Bronchial epithelial cell (primary cell): Measurements from ENCODE around the gene PGA5. TPM values are rescaled to one million over a fixed set of nuclear protein-coding genes. Genes with fewer than 3 reads are reported as not detected.

ENCODE experiments used
- DNase-seq: peaks from one replicate; pipeline ENCODE4 v3.0.0-alpha.2; 2010; ENCODE audit warnings: low read depth
- FAIRE-seq: peaks from 2 replicates; lab custom pipeline; 2011; peaks lifted over from hg19 to GRCh38; lab: Jason Lieb, UNC
- H3K27me3 ChIP-seq: 2 replicates; pipeline ENCODE4 v1.5.1; 2011; ENCODE audit warnings: low read length; ENCODE audit not compliant: control insufficient read depth, insufficient read depth
- H3K36me3 ChIP-seq: 2 replicates; pipeline ENCODE4 v1.5.1; 2011; ENCODE audit warnings: low read length; ENCODE audit not compliant: control insufficient read depth, insufficient read depth
- H3K4me3 ChIP-seq: 2 replicates; pipeline ENCODE4 v1.5.1; 2011; ENCODE audit warnings: mild to moderate bottlenecking, low read depth, low read length, control low read depth
- total RNA-seq: library from RNA; depleted of rRNA; stranded (reverse); fragments of >200 nt; gene quantifications from 2 replicates; pipeline ENCODE4 v1.2.1, GENCODE V29; 2014
- TF ChIP-seq, protein P1 (sequence below): IDR thresholded peaks from 2 replicates; pipeline ENCODE4 v1.5.1; 2011; ENCODE audit warnings: mild to moderate bottlenecking, moderate library complexity, low read length, control low read depth, inconsistent platforms; ENCODE audit not compliant: insufficient read depth, severe bottlenecking

PGA5 gene
- total RNA-seq, 1 donor from 2014 or later = not detected

GRCh38 chr11:61298663-61299244, 57.8 kb downstream of the PGA5 start:
- FAIRE-seq = no peak
- TF ChIP-seq, protein P1, sequence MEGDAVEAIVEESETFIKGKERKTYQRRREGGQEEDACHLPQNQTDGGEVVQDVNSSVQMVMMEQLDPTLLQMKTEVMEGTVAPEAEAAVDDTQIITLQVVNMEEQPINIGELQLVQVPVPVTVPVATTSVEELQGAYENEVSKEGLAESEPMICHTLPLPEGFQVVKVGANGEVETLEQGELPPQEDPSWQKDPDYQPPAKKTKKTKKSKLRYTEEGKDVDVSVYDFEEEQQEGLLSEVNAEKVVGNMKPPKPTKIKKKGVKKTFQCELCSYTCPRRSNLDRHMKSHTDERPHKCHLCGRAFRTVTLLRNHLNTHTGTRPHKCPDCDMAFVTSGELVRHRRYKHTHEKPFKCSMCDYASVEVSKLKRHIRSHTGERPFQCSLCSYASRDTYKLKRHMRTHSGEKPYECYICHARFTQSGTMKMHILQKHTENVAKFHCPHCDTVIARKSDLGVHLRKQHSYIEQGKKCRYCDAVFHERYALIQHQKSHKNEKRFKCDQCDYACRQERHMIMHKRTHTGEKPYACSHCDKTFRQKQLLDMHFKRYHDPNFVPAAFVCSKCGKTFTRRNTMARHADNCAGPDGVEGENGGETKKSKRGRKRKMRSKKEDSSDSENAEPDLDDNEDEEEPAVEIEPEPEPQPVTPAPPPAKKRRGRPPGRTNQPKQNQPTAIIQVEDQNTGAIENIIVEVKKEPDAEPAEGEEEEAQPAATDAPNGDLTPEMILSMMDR = no peak

More at GRCh38 chr11:61298663-61299244, 57.8 kb downstream of the PGA5 start:
- Histone ChIP-seq H3K27me3 (no peaks in the 10 kb centered on the region), H3K4me3 (no peak overlapping the region), H3K36me3 (peaks cover 17% of the 10 kb centered on the region)
- no peak for DNase-seq

Other genes with a start within 250 kb of the PGA5 start
- not detected in 2 replicates for gene CD5, start 138.7 kb upstream of the PGA5 start, total RNA-seq
- 8.7 and 11.3 TPM in 2 replicates for gene VPS37C, start 79.7 kb upstream of the PGA5 start, total RNA-seq
- gene PGA3, start 37.7 kb upstream of the PGA5 start, total RNA-seq = not detected in 2 replicates
- not detected in 2 replicates for gene PGA4, start 18.8 kb upstream of the PGA5 start, total RNA-seq
- gene VWCE, start 54.1 kb downstream of the PGA5 start, total RNA-seq = 0.26 TPM in 2 replicates
- gene DDB1, start 91.9 kb downstream of the PGA5 start, total RNA-seq = 154 and 228 TPM in 2 replicates
- gene TKFC, start 92.1 kb downstream of the PGA5 start, total RNA-seq = 22.3 and 22.9 TPM in 2 replicates
- gene CYB561A3, start 120.7 kb downstream of the PGA5 start, total RNA-seq = 30.8 and 36.1 TPM in 2 replicates
- gene TMEM138, start 121.2 kb downstream of the PGA5 start, total RNA-seq = 10.0 and 12.7 TPM in 2 replicates
- 6.1 and 9.2 TPM in 2 replicates for gene TMEM216, start 151.4 kb downstream of the PGA5 start, total RNA-seq
- gene CPSF7, start 188.8 kb downstream of the PGA5 start, total RNA-seq = 10.8 and 11.9 TPM in 2 replicates
- 35.3 and 51.3 TPM in 2 replicates for gene SDHAF2, start 188.9 kb downstream of the PGA5 start, total RNA-seq